HUES64 (cell line): ENCODE measurements around the gene ZNF14.

ENCODE experiments used
- H3K27ac ChIP-seq: 2 replicates; pipeline ENCODE4 v1.7.0; 2013; ENCODE audit warnings: low read depth, low read length, inconsistent platforms
- H3K27me3 ChIP-seq: 2 replicates; pipeline ENCODE4 v1.6.1; 2013; ENCODE audit warnings: mild to moderate bottlenecking, low read length; ENCODE audit not compliant: insufficient read depth
- H3K36me3 ChIP-seq: 2 replicates; pipeline ENCODE4 v1.6.1; 2013; ENCODE audit warnings: mild to moderate bottlenecking, low read length; ENCODE audit not compliant: insufficient read depth
- H3K4me1 ChIP-seq: 2 replicates; pipeline ENCODE4 v1.6.1; 2013; ENCODE audit warnings: mild to moderate bottlenecking, low read length, moderate library complexity; ENCODE audit not compliant: insufficient read depth
- H3K4me3 ChIP-seq: 2 replicates; pipeline ENCODE4 v1.5.1; 2013; ENCODE audit warnings: mild to moderate bottlenecking, low read length, moderate library complexity
- H3K9ac ChIP-seq: 2 replicates; pipeline ENCODE4 v1.6.1; 2013; ENCODE audit warnings: mild to moderate bottlenecking, low read depth, low read length
- H3K9me3 ChIP-seq: 2 replicates; pipeline ENCODE4 v1.6.1; 2013; ENCODE audit warnings: low read depth, low read length; ENCODE audit not compliant: insufficient read depth
- WGBS: fragments of 150-250, 120-280 bp; methylation state at CpG from one replicate; pipeline ENCODE4 v1.1.7; 2013; ENCODE audit warnings: missing lambda C conversion rate; 5-methylcytosine and 5-hydroxymethylcytosine counted together

ZNF14 gene

DNA sequence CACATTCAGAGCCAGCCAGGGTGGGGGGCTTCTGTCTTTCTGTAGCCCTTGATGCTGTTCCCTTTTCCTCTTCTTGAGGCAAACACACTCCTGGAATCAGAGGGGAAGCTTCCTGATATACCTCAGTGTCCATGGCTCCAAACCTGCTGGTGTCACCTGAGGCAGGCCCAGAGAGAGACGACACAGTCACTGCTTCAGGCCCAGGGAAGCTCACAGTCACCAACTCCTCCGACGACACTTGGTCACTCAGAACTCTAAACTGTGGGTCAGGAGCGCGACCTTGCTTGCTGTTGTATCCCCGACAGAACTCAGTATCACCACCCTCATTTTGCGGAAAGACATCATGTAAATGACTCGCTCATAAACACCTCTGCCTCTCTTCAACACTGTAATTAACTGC is 70.6 kb downstream of the ZNF14 start:
- H3K36me3 ChIP-seq = peaks cover 36% of the 10 kb centered on the region
- H3K27ac ChIP-seq = no peak overlapping the region
- H3K4me3 ChIP-seq = peak overlapping the region; percentile 83
- H3K9ac ChIP-seq = no peak overlapping the region
- H3K9me3 ChIP-seq = no peaks in the 10 kb centered on the region
- H3K4me1 ChIP-seq = peaks cover 9% of the 10 kb centered on the region; the same call in 1 of the 2 replicates
- 79% methylated on average over 8 of the region's 8 CpGs for WGBS
- no peaks in the 10 kb centered on the region for H3K27me3 ChIP-seq

- H3K36me3 ChIP-seq = peaks cover 41% of the 10 kb centered on the region
- no peak overlapping the region for H3K9ac ChIP-seq
- H3K4me3 ChIP-seq = peak overlapping the region; percentile 83
- no peaks in the 10 kb centered on the region for H3K9me3 ChIP-seq
- H3K27me3 ChIP-seq = no peaks in the 10 kb centered on the region
- WGBS = 91% methylated on average over 18 of the region's 18 CpGs
- peaks cover 9% of the 10 kb centered on the region; the same call in 1 of the 2 replicates for H3K4me1 ChIP-seq
- no peak overlapping the region for H3K27ac ChIP-seq
Measured at GRCh38 chr19:19661675-19662251, 71.1 kb downstream of the ZNF14 start.

DNA sequence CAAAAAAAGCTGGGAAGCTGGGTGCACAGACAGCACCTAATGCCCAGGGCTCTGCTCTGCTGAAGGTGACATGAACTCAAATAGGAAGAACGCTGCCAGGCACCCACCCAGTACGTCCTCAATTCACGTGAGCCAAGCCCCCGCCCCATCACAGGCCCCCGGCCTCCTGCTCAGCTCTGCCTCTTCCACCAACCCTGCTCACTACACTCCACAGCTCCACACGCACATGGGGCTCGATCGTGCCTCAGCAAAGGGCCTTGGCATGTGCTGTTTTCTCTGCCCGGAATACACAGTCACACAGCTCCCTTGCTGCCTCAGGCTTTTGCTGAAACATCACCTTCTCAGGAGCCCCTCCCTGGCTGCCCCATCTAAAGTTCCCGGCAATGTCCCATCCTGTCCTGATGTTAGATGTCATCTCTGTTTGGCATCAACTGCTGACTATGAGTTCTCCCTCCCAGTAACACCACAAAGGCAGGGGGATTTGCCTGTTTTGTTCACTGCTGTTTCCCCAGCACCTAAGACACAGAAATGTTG is 71.7 kb downstream of the ZNF14 start:
- Histone ChIP-seq H3K27ac (no peak overlapping the region), H3K4me3 (peak overlapping the region; percentile 83), H3K9ac (no peak overlapping the region), H3K36me3 (peaks cover 47% of the 10 kb centered on the region), H3K9me3 (no peaks in the 10 kb centered on the region), H3K27me3 (no peaks in the 10 kb centered on the region), H3K4me1 (peaks cover 9% of the 10 kb centered on the region; the same call in 1 of the 2 replicates)
- 95% methylated on average over 10 of the region's 10 CpGs for WGBS
